HG03280 (cell line): ENCODE data around the gene RAD51B.

Source experiments
- ATAC-seq: cut with Tn5 transposase; IDR thresholded peaks from one replicate; pipeline ENCODE4 v1.9.1; 2021; ENCODE audit warnings: mild to moderate bottlenecking, moderate library complexity; ENCODE audit not compliant: unreplicated experiment

The RAD51B gene

DNA sequence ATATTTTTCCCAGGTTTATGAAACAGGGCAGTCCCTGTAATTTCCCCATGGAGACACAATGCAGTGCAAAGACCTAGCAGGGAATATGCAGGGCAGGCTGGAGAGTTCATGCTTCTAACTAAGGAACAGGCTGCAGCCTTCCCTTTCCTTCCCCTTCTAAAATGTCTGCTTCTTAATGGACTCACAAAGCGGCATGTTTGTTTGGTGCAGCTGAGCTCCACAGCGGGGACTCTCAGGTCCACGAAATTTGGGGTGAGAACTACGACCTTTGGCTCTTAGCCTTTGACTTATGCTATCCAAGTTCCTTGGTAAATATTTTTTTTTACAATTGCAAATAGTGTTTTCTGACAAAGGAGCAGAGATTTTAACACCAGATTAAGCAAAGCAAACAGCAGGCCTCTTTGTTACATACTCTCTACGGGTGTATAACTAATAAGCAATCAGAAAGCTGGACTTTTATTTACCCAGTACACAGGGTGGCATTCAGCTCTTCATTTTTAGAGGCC is 649.7 kb downstream of the RAD51B start:
- ATAC-seq: no peak

DNA sequence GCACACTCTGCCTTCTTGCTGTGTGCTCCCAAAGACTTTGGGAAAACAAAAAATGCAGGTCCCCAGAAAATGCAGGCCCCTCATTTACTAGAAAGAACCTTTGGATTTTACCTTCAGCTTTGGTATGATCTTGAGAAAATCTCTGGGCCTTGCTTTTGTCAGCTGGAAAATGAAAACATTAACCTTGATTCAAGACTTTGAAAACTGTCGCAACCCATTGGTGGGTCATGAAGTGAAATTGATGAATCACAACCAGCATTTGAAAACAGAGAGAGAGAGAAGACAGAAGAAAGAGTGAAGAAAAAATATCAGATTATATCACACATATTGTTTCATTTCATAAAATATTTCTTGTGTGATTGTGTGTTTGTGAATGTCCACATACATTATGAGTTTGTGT is 650.8 kb downstream of the RAD51B start:
- ATAC-seq: no peak

DNA sequence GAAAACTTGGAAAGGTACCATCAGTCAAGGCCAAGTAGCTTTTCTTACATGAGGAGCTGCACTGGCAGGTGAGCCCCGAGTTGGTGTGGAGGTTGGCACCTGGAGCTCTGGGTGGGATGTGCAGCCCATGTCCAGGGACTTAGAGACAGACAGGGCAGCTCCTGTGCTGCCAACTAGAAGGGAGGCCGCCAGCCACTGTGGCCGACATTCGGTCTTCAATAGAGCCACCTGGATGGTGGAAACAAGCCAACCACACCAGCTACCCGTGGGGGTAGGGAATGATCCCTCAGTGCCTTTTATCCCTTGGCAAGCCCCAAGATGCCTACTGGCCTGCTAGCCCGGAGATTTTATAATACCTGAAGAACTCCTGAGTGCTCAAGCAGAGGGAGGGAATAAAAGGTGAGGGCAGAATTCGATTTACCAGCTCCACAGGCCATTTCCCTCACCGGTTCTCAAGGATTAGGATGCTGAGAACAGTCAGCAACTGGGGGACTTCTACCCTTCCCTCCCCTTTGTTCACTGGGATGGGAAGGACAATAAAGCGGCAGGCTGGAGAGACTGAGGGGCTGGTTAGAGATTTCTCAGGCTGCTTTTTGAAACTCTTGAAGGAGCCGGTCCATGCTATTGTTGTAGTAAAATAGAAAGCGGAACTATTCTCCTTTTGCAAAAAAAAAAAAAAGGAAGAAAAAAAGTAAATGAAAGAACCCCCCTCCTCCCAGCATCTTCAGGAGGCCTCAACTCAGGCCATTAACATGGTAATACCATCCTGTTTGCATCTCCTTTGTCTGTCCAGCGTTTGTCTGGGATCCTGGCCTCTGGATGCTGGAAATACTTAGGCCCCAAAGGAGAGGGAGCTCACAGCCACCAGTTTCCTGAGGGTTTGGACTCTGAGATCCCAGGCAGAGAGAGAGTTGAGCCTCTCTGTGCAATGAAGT is 651.7 kb downstream of the RAD51B start:
- ATAC-seq: no peak

DNA sequence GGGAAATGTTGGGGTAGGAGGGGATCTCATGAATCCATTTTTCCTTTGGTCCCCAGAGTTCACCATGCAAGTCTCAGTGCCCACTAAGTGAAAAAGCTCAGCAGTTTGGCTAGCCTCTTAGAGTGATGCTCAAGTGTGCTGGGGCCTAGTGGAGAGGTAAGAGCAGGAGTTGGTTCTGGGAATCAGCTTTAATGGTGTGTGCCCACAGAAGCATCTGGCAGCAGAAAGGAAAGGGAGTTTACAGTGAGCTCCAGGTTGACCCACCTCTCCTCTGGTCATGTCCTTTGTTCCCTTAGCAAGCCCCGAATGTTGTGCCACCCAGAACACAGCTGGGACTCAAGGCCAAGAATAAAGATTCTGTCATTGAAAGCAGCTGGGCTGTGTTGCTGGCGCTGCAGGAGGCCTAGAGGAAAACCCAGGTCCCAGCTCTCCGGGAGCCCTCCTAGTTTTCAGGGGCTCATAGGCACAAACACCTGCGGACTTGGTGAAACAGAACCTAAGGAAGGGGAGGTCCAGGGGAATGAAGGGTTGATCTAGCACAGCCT is 652.5 kb downstream of the RAD51B start:
- ATAC-seq: no peak

DNA sequence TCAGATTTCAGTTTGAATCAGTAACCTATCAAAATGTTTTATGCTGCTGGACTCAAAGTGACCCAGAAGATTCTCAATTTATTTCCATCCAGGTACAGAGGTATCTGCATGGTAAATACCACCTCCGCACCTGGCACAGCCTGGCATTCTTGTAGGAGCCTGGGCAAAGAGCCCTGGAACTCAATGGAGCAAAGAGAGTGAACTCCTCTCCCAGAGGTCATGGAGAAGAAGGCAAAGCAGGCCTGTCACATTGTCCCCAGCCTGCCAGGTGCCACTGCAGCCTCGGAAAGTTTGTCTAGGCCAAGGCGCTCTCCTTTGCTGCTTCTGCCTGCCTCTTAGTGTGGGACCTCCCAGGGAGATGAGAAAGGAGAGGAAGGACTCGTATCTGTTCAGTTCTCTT is 653.5 kb downstream of the RAD51B start:
- ATAC-seq: no peak

DNA sequence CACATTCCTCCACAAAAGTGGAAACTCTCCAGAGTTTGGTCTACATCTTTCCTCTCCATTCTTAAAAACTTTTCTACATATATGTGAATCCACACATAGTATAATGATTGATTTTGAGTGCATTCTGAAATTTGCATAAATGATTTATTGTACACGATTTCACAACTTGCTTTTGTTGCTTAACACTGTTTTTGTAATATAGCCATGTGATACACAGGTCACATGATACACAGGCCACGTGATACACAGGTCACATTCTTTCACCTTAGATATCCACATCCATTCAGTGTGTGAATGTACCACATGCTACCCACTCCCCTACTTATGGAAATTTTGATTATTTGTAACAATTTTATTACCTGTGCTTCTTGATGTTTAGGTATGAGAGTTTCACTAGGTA is 654.2 kb downstream of the RAD51B start:
- no peak for ATAC-seq

DNA sequence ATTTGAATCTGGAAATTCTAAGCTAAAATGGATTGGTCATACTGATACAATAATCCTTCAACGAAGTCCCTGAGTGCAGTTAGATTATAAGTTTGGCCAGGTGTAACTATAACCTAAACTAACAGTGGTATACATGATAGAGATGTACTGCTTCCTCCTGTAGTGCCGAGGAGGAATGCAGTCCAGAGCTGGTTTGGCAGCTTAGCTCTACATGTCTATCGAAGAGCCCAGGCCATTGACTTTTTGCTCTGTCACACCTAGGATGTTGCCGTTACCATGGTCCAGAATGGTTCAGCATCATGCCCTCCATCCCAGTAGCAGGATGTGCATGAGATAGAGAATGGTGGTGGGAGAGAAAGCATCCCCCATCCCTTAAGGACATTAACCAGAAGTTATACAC is 655.2 kb downstream of the RAD51B start:
- ATAC-seq: no peak

DNA sequence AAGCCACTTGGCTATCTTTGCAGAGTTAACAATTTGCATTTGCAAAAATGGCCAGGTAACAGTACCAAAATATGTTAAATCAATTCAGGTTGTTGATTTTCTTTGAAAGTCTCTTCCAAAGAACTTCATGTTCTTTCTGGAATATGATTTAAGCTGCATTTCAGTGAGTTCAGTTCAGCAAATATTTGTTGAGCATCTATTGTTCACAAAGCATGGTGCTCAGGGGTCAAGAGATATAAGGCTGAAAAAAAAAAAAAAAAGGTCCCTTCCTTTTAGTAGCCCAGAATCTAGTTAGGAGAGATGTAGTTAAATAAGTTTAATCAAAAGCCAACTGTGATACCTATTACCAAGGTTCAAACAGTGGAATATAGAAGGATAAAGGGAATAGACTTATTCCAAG is 656.2 kb downstream of the RAD51B start:
- no peak for ATAC-seq

DNA sequence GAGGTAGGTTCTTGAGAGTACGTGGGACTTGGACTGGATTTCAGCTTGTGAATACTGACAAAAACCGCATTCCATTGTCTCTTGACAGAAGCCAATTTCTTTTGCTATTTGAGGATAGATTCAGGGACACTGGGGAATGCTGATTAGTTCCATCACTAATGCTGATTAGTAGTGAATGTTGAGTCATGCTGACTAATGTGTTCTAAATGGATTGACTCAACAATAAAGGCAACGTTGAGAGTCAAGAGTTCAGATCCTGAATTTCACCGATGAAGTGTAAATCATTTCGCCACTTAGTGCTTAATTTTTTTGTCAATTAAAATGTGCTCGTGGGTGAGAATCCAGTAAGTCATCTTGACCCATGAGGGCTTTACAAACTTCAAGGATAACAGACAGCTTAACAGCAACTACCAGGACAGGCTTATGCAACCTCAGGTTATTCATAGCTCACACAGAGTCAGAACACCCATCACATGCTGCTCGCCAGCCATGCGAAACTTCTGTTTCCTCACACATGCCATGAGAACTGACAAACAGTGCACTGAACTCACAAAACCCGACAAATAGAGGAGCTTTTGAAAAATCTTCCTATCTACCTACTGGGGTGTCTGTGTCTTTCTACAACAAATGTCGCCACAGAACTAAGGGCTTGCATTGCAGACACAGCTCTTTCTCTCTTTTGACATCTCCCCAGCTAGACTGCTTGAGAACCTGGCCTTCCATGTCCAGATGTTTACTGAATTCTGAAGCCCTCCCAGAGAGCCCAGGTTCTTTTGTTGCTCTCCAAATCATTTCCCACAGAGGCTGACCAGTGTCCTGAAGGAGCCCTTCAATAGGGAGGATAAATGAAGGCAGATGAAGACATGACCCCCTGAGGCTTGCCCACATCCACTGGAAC is 656.9 kb downstream of the RAD51B start:
- ATAC-seq: no peak

DNA sequence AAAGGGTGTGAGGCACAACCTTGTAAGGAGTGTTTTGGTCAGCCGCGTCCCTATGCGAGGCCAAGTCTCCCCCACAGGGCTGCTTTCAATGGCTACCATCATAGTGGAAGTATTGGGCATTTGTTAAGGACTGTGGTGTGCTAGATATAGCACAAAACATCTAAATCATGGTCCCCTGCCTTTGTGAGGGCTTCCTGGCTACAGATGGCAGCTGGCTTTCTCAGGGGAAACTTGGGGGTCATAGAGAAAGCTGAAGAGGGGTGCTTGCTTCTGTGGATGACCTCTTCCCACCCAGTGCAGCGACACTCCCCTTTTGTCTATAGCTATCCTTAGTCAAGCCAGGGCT is 657.5 kb downstream of the RAD51B start:
- no peak for ATAC-seq

DNA sequence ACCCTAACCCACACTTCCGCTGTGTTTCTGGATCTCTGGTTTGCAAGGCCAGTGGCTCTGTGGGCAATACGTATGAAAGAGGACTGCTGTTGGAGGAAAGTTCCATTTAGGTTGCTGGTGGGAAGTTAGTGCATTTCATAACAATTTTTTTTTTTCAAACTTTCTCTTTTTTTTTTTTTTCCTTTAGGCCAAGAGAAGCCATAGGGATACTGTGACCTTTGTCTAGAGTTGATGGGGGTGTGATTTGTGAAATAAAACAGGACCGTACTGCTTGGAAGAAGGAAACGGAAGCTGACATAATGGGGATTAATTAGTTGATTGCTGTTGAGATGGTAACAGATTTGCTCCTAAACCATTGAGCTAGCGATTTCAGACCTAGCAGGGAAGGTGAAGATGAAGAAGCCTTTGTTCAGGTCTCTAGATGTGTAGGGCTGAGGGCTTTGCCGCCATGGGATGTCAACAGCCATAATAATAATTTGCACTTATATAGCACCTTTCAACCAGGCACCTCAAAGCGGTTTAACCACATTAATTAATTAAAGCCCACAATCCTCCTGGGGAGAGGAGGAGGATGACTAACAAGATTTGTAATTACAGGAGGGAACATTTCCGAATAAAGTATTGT is 658.0 kb downstream of the RAD51B start:
- no peak for ATAC-seq

DNA sequence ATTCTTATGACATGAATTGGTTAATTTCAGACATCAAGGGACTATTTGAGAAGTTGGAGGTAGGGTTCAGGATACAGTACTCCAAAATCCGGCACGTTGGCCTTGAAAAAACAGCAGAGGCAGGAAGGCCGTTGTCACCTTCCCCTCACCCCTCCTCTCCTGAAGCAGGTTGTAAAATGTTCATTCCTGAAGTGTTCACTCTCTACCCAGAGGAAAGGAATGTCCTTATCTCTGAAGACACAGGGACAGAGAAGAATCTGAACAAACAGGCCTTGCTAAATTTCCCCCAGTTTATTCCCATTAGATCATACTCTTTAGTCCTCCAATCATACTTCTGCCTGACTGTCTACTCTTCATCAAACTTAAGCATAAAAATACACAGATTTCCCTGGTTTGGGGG is 659.7 kb downstream of the RAD51B start:
- no peak for ATAC-seq

DNA sequence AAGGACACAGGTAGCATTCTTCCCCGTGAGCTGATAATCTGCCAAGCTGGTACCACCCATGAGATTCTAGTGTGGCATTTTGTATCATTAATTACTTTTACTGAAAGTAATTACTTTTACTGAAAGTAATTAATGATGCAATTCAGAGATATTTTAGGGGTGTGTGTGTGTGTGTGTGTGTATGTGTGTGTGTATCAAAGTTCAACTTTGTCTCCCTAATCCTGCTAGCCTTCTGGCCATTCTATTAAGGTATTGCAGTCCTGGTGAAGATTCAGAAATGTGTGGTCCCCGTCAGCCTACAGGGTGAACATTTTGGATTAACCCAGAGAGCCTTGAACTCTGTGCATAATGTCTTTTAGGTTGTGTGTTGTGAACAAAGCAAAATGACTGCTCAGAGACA is 662.4 kb downstream of the RAD51B start:
- no peak for ATAC-seq

DNA sequence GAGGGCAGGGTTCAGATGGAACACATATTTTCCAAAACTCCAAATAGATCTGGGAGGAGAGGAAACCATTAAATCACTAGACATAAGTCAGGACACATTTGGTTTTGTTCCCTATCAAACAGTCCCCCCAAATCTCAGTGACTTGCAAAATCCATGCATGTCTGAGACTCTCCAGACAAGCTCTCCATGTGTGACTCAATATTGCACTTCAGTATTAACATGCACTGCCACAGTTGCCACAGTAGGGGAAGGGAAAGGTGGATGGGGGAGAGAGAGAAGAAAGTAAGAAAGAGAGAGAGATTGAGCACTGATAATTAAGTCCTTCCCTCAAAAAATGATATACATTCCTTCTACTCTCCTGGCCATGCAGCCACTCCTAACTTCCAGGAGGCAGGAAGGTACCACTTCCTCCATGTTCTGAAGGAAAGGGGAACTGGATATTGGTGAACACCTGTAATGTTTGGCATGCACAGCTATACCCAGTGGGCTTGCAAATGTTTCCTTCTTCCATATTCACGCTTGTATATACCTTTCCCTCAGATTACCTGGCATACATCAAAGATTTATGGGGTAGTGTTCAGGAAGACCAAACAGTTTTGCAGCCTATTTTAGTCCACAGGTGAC is 663.3 kb downstream of the RAD51B start:
- no peak for ATAC-seq

DNA sequence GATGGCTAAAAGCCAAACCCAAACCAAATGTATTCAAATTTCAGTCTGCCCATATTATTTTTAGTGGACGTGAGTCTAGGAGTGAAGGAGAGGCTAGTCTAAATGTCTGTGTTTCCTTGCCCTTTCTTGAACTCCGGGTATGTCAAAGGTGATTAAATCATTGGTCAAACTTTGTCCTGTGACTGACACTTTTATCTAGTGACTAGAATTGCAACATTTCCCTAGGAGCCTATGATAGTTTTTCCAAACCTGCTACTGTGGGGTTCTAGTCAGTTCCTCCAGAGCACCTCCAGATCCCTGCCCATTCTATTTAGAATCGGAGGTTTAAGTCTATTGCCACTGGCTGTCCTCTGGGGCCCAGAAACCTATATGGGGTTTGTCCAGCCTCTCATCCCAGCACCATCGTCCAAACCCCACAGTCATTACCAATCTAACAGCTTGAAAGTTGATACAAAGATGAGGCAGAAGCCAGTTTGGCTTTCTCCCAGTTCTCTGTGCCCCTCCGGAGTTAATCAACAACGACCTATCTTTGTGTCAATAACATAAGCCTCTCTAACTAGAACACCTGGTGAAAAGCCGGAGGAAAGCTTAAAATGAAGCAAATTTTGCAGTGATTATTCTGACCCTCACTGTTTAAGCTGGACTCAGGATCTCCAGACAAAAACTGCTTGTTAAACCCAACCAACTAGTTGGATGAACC is 666.6 kb downstream of the RAD51B start:
- no peak for ATAC-seq

DNA sequence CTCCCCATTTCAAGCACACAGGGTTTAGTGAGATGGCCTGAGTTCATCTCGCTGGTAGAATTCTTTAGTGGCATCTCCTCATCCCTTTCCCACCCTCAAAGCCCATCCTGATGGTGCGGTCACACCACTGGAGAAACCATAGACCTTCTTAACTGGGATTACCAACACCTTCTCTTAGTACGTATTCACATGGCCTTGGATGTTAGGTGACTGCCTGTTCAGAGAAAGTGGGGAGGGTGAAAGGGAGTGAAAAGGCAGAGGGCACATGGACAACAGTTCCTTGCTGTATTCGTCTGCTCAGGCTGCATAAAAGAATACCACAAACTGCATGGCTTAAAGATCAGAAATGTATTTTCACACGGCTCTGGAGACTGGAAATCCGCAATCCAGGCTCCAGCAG is 667.2 kb downstream of the RAD51B start:
- ATAC-seq: no peak

DNA sequence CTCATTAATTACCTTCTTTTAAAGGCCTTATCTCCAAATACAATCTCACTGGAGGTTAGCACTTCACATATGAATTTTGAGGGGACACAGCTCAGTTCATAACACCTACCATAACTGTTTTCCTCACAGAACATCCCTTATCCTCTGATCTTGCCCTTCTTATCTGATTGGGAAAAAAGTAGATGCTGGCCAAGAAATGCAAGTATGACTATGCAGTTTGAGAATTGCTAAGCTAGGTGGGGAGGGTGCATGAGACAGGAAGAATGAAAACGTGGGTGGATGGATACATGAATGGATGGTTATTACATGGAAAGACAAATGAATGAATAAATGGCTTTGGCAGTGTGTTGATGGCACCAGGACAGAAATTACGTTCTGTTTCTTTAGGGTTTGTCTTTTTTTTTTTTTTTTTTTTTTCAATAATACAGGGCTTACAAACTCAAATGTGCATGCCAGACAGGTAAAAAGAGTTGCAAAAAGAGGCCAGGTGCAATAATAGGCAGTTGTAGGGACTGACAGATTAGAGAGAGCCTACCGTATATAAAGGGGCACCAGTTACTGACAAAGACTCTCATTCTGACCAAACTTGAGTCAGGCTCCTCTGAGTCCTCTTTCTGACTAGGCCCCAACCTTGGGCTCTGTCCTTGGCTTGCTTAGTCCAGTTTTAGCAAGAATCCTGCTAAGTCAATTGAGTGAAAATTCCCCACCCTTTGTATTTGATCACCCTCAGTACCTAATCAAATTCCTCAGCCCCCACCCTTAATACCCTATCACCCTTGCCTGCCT is 668.4 kb downstream of the RAD51B start:
- no peak for ATAC-seq

DNA sequence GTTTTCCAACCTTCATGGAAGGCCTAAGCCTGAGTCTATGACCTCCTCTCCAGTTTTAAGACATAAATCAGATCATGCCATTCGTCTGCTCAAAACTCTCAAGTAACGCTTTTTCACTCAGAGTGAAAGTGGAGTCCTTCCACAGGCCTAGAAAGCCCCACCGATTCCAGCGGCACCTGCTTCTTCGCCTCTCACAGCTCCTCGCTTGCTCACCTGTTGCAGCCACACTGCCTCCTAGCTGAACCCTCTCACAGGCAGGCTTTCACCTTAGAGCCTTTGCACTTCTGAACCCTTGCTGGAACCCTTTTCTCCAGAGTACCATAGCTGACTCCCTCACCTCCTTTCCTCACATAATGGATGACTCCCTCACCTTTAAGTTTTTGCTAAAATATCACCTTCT is 672.2 kb downstream of the RAD51B start:
- no peak for ATAC-seq
